ENCODE results near the gene PARVB.

PARVB gene

GRCh38 chr22:44202261-44202789 lies 178.2 kb downstream of the PARVB start:
- no peak for TF ChIP-seq CTCF (IDR thresholded peaks at IDR 0.05)
- Mint-ChIP-seq H3K27ac (no peak overlapping the region), H3K4me1 (peaks cover 14% of the 10 kb centered on the region), H3K9me3 (no peaks in the 10 kb centered on the region), H3K27me3 (ENCODE audit: low read depth, poor library complexity) (peaks cover 8% of the 10 kb centered on the region), H3K36me3 (ENCODE audit: low read depth) (no peaks in the 10 kb centered on the region), H3K4me3 (no peak overlapping the region)
- DNase-seq, result no peak

GRCh38 chr22:44203203-44203602 lies 179.1 kb downstream of the PARVB start:
- peaks cover 5% of the 10 kb centered on the region for H3K27me3 Mint-ChIP-seq (ENCODE audit: low read depth, poor library complexity)
- no peaks in the 10 kb centered on the region for H3K36me3 Mint-ChIP-seq (ENCODE audit: low read depth)

GRCh38 chr22:44204739-44205515 lies 180.8 kb downstream of the PARVB start:
- Mint-ChIP-seq H3K4me1 (peaks cover 14% of the 10 kb centered on the region), H3K27ac (no peak overlapping the region), H3K27me3 (ENCODE audit: low read depth, poor library complexity) (peaks cover 8% of the 10 kb centered on the region), H3K4me3 (no peak overlapping the region), H3K9me3 (peaks cover 12% of the 10 kb centered on the region), H3K36me3 (ENCODE audit: low read depth) (no peaks in the 10 kb centered on the region)
- no peak for TF ChIP-seq CTCF (IDR thresholded peaks at IDR 0.05)
- no peak for DNase-seq

More at GRCh38 chr22:44203203-44203602, 179.1 kb downstream of the PARVB start:
- no peak for DNase-seq
- Mint-ChIP-seq H3K4me1 (peaks cover 14% of the 10 kb centered on the region), H3K4me3 (no peak overlapping the region), H3K9me3 (no peaks in the 10 kb centered on the region), H3K27ac (no peak overlapping the region)
- no peak for TF ChIP-seq CTCF (IDR thresholded peaks at IDR 0.05)

GRCh38 chr22:44205516-44206329 lies 181.6 kb downstream of the PARVB start:
- Mint-ChIP-seq H3K4me1 (peaks cover 14% of the 10 kb centered on the region), H3K36me3 (ENCODE audit: low read depth) (no peaks in the 10 kb centered on the region), H3K27me3 (ENCODE audit: low read depth, poor library complexity) (peaks cover 8% of the 10 kb centered on the region), H3K27ac (no peak overlapping the region), H3K4me3 (no peak overlapping the region), H3K9me3 (peaks cover 16% of the 10 kb centered on the region)
- no peak for DNase-seq
- no peak for TF ChIP-seq CTCF (IDR thresholded peaks at IDR 0.05)

GRCh38 chr22:44206330-44206645 lies 182.2 kb downstream of the PARVB start:
- H3K27me3 Mint-ChIP-seq (ENCODE audit: low read depth, poor library complexity), result peaks cover 8% of the 10 kb centered on the region

More at GRCh38 chr22:44206330-44206645, 182.2 kb downstream of the PARVB start:
- DNase-seq, result no peak
- no peak overlapping the region for H3K27ac Mint-ChIP-seq
- H3K36me3 Mint-ChIP-seq (ENCODE audit: low read depth), result no peaks in the 10 kb centered on the region
- peaks cover 16% of the 10 kb centered on the region for H3K9me3 Mint-ChIP-seq
- no peak overlapping the region for H3K4me3 Mint-ChIP-seq
- H3K4me1 Mint-ChIP-seq, result peaks cover 18% of the 10 kb centered on the region
- TF ChIP-seq CTCF (IDR thresholded peaks at IDR 0.05), result no peak
